ENCODE data around the gene ELF4.

The ELF4 gene

DNA sequence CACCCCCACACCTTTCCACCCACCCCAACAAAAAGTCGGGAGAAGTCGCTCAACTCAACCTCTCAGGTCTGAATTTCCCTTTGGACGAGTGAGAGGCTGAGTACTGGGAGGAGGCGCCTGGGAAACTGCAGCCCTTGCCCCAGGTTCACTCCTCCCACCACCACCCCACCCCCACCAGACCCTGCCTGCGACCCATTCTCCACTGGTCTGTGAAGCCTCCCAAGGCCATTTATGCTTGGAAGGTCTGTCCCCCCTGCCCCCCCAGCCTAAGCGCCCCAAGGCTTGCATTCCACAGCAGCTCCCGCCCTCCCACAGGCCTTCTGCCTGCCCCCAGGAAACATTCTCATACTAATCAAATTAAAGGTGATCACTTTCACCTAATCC lies 27.2 kb downstream of the ELF4 start:
- no peak for DNase-seq

DNA sequence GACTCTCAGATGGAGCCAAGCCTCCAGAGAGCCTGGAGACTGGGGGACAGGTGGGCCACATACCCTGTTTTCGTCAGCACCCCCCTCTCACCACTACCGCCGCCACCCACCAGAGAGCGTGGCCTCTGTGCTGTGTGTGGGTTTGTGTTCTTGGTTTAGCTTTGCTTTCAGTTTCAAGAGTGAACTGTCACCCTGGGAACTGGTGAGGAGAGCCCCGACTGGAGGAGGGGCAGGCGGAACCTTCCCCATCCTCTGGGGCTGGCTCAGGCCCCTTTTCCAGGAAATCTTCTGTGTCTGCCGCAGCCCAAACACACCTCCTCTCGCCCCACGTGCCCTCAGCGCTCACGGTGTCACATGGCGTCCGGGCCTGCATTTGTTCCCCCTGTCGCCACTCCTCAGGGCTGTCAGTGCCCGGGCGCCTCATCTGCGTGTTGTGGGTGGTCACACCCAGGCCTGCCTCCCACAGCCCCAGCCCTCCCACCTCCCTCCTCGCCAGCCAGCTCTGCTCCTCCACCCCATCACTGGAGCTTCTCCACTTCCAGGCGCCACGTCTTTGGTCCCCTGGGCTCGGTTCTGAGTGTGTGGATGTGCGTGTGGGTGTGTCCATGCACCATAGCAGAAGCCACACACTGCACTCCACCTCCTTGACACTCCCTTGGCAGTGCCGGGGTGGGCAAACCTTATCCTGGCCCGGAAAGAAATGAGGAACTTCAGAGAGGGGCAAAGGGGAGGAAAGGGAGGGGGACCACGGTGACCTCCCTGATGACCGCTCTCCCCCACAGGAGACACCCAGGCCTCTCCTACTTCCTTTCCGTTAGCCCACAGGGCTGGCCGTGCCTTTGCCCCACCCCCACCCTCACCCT lies 27.8 kb downstream of the ELF4 start:
- DNase-seq, result no peak

DNA sequence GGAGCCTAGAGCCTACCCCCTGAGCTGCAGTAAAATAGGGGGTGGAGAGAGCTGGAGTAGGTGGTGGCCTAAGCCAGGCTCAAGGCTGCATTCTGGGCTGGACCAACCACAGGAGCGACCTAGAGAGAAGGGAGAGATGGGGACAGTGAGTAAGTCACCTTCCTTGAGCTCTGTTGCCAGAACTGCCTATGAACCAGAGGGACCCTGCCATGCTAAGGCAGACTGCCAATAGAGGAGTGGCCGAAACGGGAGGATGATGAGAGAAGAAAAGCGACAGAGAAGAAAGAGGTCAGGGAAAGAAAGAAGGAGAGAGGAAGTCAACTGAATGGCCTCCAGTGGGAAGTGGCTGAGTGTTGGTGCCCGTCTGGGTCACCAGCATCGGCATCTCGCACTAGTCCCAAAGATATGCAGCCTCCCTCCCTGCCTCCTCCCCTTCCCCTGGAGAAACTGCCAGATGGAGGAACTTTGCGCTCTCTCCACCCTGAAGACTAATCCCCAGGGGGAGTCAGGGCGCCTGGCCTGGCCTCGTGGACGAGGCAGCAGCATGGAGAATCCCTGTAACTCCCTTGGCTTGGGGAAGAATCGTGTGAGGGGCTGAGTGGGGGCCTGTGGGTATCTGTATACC lies 28.8 kb downstream of the ELF4 start:
- DNase-seq, result no peak

DNA sequence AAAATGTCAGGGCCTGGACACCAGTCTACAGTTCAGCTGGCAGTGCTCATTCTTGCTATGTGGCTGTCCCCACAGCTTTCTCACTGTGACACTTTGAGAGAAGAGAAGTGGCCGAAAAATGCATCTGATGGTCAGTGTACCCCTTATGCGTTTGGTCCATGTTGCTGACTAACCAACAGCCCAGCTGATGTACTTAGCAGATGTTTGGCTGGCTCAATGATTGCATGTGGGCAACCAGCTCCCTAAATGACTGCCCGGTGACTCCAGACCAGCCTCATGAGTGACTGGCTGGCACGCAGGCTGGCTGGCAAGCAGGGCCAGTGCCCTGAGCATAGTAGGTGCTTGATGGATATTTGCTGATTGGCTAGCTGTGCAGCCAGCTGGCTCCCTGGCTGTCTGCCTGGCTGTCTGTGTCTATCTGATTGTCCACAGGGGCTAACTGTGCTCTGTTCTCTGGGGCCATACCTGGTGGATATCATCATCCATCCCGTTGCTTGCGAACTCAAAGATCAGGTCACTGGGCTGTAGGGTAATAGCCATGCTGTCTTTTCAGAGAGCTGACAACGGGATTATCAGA lies 29.4 kb downstream of the ELF4 start:
- no peak for DNase-seq

DNA sequence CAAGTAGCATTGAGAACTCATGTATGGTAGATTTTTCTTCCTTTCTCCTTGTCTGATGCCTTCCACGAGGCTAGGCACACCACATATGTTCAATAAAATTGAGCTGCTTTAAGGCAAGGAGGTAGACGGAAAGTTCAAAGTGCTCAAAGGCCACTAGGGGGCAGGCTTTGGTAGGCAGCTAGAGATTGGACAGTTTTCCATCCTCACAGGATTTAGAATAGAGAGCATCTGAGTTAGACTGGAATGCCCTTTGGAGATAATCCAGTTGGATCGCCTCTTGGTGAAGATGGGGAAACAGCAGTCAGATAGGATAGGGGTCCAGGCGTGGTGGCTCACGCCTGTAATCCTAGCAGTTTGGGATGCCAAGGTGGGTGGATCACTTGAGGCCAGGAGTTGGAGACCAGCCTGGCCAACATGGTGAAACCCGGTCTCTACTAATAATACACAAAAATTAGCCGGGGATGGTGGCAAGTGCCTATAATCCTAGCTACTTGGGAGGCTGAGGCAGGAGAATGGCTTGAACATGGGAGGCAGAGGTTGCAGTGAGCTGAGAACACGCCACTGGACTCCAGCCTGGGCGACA lies 30.4 kb downstream of the ELF4 start:
- DNase-seq, result peak; percentile 27

DNA sequence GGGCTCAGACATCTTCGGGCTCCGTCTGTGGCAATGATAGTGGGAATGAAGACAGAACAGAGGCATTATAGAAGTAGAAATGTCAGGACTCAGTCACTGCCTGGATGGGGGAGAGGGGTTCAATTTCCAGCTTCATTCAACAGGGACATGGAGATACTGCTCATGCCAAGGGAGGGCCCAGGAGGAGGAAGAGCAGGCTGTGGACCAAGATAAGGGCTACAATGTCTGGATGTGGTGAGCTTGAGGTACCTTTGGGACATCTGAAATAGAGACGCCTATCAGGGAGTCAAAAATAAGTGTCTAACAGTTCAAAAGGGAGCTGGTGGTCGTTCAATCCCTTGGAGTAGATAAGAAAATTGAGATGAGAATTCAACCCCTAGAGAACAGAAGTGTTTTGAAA lies 34.5 kb downstream of the ELF4 start:
- no peak for DNase-seq

DNA sequence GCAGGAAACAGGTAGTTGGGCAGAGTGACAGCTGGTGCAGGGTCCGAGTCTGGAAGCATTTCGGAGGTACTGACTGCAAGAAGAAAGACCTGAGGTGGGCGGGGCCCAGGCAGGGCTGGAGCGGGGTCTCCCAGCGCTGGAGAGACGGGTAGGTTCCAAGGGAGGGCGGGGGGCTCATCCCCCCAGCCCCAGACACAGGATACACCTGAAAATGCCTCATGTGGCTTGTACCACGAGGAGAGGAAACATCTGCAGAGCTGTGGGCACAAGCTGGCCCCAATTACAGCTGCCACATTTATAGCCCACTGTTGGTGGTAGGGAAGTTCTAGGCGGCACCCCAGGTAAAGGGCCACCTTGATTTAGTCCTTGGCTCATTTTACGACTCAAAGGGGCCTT lies 38.0 kb downstream of the ELF4 start:
- DNase-seq, result no peak

DNA sequence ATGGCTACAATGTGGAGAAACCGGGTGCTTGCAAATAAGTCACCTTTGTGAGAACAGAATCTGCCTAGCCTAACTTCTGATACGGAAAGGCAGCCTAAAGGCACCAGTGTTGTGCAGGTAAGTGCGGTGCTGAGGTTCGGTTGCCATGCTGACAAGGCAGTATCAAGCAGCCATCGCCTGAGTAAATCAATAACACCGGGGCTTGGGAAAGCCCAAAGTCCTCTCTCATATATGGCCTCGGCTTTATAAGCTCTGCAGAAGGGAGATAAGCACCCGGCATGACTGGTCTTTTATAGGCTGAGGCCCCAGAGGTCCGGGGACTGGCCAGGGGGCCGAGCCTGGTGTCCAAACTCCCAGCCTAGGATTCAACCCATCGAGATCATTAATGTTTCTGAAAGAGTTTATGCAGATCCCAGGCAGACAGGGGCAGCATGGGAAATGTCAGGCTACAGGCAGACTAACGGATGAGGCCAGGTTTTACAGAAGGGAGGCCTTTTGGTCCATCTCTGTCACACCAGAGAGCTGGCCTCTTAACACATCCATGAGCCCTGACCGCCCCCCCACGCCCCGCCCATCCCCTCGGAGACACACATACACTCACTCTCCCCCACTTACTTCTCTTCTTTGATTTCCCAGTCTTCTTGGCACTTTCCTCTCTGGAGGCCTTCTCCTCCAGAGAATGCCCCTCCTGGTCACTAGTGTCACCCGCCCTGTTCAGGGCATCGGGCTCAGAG lies 38.5 kb downstream of the ELF4 start:
- no peak for DNase-seq

DNA sequence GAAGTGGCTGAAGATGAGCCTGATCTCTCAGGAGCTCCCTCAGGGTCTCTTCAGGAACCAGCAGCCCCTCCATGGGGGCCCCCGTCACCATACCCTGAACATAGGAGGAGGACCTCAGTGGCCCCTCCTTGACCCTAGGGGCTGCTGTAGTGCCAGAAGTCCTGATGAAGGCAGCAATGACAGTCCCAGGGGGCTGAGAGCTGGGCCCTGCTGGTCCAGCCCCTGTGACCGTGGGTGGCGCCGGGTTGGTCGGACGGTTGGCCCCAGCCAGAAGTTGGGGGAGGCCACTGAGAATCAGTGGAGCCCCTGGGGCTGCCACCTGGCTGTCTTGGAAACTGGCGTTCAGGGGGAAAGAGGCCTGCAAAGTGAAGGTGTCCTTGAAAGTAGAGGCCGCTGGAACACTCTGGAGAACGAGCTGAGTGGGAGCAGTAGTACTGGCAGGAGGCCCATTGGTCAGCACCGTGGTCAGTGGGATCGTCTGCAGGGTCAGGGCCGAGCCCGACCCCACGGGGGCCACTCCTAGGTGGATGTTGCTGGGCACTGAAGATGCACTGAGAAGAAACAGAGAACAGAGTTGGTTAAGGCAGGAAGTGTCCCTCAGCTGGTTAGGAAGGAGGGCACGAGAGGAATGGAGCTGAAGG lies 43.2 kb downstream of the ELF4 start:
- no peak for DNase-seq

DNA sequence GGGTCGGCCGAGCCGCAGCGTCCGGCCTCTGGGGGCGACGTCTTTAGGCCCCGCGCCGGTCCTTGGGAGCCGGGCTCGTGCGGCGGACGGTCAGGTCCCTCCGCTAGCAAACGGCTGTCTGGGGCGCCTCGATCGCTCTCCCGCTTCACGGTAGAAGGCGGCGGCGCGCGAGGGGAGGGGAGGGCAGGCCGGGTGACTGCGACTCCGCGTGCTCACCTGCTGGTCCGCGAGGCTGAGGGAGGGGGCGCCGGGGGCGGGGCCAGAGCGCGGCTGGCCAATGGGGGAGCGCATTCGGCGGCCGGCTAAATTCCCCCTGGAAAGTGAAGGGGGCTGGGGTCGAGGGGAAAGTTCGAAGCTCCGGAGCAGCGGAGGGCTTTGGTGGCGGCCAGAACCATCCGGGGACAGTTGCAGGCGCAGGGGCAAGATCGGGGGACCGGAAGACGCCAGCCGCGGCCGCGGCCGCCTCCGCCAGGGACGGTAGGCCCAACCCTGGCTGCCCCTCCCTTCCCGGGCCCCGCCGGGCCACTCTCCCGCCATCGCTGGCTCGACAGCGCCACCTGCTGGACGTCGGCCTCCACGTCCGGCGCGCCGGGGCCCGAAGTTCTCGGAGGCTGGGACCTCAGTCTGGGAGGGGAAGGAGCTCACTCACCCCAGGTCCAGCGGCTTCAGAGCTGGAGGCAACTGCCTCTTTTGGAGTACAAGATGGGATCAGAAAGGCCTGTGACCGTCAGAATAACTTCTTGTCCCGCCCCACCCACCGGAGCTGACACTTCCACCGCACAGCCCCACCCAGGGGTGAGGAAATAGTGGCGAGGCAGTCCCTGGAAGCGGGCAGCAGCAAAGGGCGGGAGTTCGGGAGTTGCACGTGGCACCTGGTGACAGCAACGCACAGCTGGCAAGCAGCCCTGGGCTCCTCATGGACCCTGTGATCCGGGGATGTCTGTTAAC lies 49.9 kb downstream of the ELF4 start:
- DNase-seq, result peak; percentile 49

DNA sequence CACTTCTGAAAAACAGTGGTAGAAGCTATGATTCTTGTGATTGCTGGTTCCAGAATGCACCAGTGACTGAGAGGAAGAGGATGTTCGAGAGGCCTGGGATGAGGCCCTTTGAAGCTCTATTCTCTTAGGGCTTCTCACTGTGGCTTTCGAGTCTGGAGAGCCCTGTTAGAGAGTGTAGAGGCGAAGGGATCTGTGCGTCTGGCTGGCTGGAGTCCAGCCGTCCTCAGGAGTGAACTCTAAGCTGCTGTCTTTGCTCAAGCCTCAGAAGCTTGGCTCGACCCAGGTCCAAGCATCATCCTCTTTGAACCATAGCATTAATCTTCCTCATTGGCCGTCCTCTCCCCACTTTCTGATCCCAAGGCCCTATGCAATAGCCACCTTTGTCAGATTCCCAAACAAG lies 51.6 kb downstream of the ELF4 start:
- DNase-seq, result no peak

DNA sequence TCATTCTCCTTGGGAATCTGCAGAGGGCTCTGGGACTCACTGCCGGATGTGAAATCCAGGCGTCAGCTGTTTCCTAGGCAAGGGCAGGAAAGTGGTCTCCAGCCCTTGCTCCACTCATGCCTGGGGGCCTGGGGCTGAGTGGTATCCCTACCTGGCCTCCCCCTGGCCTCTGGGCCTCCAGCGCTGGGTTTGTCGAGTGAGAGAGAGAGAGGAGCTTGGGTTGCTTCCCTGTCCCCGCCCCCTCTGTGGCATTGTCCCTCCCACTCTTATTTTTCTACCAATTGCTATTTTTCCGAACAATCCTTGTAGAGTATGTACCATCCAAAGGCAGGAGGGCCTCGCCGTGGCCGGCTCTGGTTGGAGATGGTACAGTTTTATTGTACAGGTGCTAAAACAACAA lies 53.1 kb downstream of the ELF4 start:
- DNase-seq, result no peak

DNA sequence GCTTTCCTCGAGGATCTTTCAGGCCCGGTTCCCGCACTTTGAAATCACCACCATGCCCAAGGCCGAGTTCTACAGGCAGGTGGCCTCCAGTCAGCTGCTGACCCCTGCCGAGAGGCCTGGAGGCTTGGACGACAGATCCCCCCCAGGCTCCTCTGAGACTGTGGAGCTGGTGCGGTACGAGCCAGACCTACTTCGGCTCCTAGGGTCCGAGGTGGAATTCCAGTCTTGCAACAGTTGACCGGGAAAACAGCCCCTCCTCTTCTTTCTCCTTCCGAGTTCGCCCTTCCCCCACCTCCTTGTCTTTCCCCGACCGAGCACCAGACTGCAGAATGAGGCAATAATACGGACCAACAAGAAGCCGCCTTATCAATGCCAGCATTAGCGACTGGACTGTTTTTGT lies 54.4 kb downstream of the ELF4 start:
- no peak for DNase-seq

DNA sequence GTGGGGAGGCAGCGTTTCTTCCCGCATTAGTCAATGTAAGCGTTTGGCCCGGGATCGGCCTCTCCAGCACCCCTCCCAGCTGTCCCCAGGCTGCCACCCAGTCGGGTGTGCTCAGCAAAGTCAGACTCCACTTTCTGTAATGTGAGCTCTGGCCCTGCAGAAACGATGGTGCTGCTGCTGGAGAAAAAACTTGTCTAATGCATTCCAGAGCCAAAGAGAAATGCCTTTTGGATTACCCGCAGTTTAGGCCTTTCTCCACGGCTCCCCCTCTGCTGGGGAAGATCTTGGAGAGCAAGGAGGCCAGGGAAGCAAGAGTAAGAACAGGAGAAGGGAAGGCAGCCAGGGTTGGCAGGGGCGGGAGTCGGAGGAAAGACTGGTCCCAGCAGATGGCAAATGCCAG lies 55.2 kb downstream of the ELF4 start:
- no peak for DNase-seq

DNA sequence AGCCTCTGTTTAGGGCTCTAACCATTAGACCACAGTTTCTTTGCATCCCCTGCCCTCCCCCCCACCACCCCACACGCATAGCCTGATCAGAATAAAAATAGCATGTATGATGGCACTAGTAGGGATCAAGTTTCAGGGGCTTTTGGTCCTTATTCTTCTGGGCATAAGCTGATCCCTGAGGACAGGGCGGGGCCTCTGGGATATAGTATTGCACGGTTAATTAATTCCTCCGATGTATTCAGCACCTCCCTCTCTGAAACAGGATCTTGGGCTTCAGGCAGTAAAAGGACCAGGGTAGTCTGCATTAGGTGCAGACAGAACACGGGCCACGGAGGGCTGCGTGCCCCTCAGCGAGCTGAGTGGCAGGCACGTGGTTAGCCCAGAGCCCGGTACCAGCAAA lies 57.1 kb downstream of the ELF4 start:
- DNase-seq, result no peak

DNA sequence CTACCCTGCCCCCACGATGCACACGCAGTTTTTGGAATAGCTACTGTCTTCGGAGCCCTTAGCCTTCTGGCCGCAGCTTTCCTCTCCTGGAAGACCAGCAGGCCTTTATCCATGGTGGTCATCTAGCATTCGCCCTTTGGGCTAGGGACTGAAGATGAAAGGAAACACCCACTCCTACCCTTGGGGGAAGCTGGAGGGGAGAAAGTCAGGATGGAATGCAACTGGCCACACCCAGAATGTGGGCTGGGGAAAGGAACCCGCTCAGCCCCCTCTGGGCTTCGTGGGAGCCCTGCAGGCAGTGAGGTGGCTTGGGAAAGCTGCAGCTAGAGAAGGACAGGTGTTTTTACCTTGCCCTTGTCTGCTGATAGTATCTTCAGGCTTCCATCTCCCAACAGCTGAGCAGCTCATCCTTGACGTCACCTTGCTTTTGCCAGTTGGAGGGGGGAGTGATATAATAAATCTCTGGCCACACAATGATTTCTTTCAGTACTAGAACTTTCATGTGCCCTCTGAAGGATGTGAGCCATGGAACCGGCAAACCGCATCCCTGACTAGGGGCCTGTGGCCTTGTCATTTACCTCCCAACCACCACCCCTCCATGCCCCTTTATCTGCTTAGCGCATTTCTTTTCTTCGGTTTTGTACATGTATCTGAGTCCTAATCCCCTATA lies 59.0 kb downstream of the ELF4 start:
- no peak for DNase-seq

DNA sequence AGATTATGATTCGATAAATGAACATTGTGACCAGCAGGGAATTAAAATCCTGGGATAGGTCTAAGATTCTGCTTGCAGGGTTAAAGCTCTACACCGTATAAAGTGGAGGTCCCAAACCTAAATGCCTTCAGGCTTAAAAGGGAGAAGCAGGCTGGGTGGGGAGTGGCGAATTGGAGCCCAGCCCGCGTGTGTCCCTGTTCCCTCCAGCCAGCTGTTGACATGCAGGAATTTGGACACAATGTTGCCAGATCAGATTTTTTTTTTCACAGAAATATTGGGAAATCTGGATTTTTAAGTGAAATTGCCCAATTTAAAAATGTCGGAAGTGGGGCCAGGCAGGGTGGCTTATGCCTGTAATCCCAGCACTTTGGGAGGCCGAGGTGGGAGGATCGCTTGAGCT lies 60.5 kb downstream of the ELF4 start:
- no peak for DNase-seq

DNA sequence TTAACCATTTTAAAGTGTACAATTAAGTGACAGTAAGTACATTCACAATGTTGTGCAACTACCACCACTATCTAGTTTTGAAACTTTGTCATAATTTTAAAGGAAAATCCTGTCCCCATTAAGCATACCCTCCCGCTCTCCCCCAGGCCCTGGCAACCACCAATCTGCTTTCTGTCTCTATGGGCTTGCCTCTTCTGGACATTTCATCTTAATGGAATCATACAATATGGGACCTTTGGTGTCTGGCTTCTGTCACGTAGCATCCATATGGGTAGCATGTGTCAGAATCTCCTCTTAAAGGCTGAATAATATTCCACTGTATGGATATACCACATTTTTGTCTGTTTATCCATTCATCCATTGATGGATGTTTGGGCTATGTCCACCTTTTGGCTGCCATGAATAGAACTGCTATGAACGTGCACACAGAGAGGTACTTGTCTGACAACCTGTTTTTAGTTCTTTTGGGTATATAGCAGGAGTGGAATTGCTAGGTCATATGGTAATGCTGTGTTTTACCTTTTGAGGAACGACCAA lies 61.5 kb downstream of the ELF4 start:
- DNase-seq, result no peak

DNA sequence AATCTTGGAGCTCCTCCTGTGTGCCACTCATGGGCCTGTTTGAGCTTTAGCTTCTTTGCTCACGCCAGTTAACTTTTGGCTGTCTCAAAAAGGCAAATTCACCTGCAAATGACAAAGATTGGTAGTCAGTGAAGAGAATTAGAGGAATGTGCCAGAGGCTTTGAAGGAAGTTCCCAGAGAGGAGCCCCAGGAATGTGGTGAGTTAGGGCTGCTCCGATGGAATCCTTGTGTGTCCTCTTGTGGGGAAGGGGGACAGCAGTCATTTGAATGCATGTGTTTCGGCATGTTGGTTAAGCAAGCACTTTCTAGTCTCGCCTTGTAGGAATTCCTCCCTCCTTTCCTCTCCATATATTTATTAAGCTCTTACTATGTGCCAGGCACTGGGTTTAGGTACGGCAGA lies 62.9 kb downstream of the ELF4 start:
- no peak for DNase-seq

DNA sequence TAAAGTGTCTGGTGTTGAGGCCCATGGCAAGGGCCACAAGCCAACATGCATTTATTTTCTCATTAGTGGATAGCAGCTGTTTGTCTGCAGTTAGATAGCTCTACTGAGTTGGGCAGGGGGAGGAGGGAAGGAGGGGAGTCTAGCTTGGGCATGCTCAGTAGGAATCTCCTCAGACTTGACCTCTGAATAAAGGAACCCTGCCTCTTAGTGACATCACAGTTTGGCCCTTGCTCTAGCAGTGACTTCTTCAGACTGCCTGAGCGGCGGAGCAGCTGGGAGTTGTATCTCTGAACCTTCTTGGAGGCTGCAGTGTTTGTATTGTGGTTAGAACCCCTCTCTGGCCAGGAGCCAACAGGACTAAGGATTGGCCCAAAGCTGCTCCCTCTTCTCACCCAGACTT lies 70.5 kb downstream of the ELF4 start:
- no peak for DNase-seq

DNA sequence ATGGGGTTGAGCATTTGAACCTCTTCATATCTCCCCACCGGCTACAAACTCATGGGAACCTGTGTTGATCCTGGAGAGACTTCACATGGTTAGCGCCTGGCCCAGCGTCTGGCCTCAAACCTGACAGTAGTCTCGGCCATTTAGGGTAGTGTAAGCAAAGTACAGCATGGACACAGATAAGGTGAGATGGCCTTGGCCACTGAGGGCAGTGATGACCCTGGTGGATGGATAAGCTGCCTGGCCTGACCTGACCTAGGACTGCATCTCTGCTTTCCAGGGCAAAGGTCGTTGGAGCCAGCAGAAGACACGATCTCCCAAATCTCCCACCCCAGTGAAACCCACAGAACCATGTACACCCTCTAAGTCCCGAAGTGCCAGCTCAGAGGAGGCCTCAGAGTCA lies 76.1 kb downstream of the ELF4 start:
- no peak for DNase-seq
